Astrocyte (in vitro differentiated cells and primary cell): ENCODE measurements around the gene PACSIN1.

Source experiments
- CTCF ChIP-seq: IDR thresholded peaks from 2 replicates; pipeline ENCODE4 v1.5.1; 2011; ENCODE audit warnings: low read depth, mild to moderate bottlenecking, inconsistent platforms, low read length, moderate library complexity; ENCODE audit not compliant: insufficient read depth
- EZH2 ChIP-seq: IDR thresholded peaks from 2 replicates; pipeline ENCODE4 v1.6.1; 2012; ENCODE audit warnings: mild to moderate bottlenecking, low read length, inconsistent platforms; ENCODE audit not compliant: insufficient read depth

DNA sequence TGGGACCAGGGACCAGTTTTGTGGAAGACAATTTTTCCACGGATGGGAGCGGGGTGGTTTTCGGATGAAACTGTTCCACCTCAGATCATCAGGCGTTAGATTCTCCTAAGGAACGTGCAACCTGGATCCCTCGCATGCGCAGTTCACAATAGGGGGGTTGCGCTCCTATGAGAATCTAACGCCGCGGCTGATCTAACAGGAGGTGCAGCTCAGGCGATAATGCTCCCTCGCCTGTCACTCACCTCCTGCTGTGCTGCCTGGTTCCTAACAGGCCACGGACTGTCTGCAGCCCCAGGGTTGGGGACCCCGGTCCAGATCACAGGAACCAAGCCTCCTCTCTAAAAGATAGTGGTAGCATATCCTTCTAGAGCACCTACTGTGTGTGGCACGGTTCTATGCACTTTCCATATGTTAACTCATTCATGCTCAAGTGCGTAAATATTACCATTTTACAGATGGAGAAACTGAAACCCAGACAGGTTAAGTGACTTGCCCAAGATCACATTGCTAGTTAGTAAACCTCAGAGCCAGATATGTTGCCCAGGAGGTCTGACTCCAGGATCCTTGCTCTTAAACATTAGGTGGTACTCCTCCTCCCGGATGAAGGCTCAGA is 65.0 kb downstream of the PACSIN1 start:
- no peak for TF ChIP-seq CTCF
- TF ChIP-seq EZH2: no peak
